Smooth muscle cell of the brain vasculature (primary cell): ENCODE results near the gene ANXA11.

Experiments
- DNase-seq: peaks from one replicate; pipeline ENCODE4 v3.0.0-alpha.2; 2012; ENCODE audit warnings: low read depth, low spot score

The ANXA11 gene

GRCh38 chr10:80108576-80109239 lies 96.6 kb downstream of the ANXA11 start:
- no peak for DNase-seq

- DNase-seq, result peak; percentile 26
Observed at GRCh38 chr10:80104066-80104926, 101.0 kb downstream of the ANXA11 start.
